Measurements from ENCODE around the gene VWA8. TPM values are rescaled to one million over a fixed set of nuclear protein-coding genes. Genes with fewer than 3 reads are reported as not detected.

The VWA8 gene
- polyA plus RNA-seq, 1 donor (not counting 4 experiments of a cell fraction or from before 2014, with no cell fraction given): 17.8 TPM

DNA sequence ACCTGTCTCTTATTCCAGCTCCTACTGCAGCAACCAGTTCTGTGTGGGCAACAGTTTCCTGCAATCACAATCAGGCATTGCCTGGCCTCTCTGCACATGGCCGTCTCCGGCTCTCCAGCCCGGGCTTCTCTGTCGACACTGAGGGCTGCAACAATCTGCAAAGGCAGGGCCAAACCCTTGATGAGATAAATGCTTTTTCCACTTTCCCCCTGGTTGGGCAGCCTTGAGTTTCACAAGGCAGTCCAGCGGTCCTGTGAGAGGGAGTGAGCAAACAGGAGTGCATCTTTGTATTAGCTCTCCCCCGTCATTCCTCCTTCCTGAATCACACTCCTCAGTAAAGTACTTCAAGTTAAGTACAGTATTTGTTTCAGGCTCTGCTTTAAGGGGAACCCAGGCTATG lies 40.7 kb upstream of the VWA8 start:
- no peak overlapping the region for H3K27ac ChIP-seq (ENCODE audit: control insufficient read depth, insufficient read depth, low read length)
- H3K9ac ChIP-seq (ENCODE audit: control insufficient read depth, extremely low read depth, insufficient read depth, low read length): no peak overlapping the region
- no peak overlapping the region for H3K4me3 ChIP-seq (ENCODE audit: control insufficient read depth in 2 of 3, extremely low read depth in 1 of 3, insufficient read depth in 2 of 3, low read depth in 1 of 3, low read length in 3 of 3)
- no peaks in the 10 kb centered on the region for H3K79me2 ChIP-seq (ENCODE audit: control insufficient read depth, insufficient read depth, low read length)
- no peak for FAIRE-seq
- H3K4me1 ChIP-seq (ENCODE audit: control insufficient read depth, extremely low read depth, insufficient read depth, low read length): peaks cover 2% of the 10 kb centered on the region
- no peak for DNase-seq (ENCODE audit: low read depth, low spot score)
- no peak overlapping the region for H3K4me2 ChIP-seq (ENCODE audit: control insufficient read depth, extremely low read depth, insufficient read depth, low read depth, low read length)
- TF ChIP-seq, protein P1, sequence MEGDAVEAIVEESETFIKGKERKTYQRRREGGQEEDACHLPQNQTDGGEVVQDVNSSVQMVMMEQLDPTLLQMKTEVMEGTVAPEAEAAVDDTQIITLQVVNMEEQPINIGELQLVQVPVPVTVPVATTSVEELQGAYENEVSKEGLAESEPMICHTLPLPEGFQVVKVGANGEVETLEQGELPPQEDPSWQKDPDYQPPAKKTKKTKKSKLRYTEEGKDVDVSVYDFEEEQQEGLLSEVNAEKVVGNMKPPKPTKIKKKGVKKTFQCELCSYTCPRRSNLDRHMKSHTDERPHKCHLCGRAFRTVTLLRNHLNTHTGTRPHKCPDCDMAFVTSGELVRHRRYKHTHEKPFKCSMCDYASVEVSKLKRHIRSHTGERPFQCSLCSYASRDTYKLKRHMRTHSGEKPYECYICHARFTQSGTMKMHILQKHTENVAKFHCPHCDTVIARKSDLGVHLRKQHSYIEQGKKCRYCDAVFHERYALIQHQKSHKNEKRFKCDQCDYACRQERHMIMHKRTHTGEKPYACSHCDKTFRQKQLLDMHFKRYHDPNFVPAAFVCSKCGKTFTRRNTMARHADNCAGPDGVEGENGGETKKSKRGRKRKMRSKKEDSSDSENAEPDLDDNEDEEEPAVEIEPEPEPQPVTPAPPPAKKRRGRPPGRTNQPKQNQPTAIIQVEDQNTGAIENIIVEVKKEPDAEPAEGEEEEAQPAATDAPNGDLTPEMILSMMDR (optimal IDR thresholded peaks at IDR 0.05 in 1 of 3, IDR thresholded peaks at IDR 0.05 in 1 of 3, conservative IDR thresholded peaks at IDR 0.05 in 1 of 3; ENCODE audit: extremely low read depth in 1 of 3, insufficient read depth in 2 of 3, low read length in 3 of 3): no peak
- TF ChIP-seq EZH2 (IDR thresholded peaks at IDR 0.05; ENCODE audit: low read length): no peak
- no peaks in the 10 kb centered on the region for H3K27me3 ChIP-seq (ENCODE audit: control insufficient read depth, extremely low read depth, insufficient read depth, low read length)
- H3K36me3 ChIP-seq (ENCODE audit: control insufficient read depth in 2 of 2, extremely low read depth in 1 of 2, insufficient read depth in 2 of 2, low read length in 2 of 2): no peaks in the 10 kb centered on the region
- H3K9me1 ChIP-seq (ENCODE audit: control insufficient read depth, extremely low read depth, insufficient read depth, low read length): no peaks in the 10 kb centered on the region
- no peaks in the 10 kb centered on the region for H3K9me3 ChIP-seq (ENCODE audit: control insufficient read depth, low read depth, low read length)
- dilution Hi-C loops (cut with MboI; ENCODE audit: extremely low pct_ligation_motif_present, low sequenced_read_pairs): no loop called here
- H4K20me1 ChIP-seq (ENCODE audit: control insufficient read depth, extremely low read depth, insufficient read depth, low read length): no peaks in the 10 kb centered on the region
- H2AFZ ChIP-seq (ENCODE audit: control insufficient read depth, low read length): no peak overlapping the region

DNA sequence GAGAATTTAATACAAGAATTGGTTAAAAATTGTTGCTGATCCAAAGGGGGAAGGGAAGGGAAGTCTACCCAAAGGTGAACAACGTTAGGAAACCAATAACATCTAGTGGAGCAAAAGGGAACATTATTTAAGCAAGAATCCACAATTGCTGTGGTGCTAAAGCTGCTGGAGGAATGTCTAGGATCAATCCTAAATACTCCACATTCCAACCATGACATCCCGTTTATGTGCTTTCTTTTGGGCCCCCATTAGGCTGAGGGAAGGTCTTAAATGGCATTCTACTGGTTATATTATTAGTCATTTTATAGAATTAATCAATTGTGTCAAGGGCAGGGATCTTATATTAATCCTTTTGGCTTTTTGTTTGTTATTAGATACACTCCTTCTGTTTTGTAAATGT lies 39.9 kb upstream of the VWA8 start:
- FAIRE-seq: no peak
- Histone ChIP-seq H3K9ac (ENCODE audit: control insufficient read depth, extremely low read depth, insufficient read depth, low read length) (no peak overlapping the region), H3K4me3 (ENCODE audit: control insufficient read depth in 2 of 3, extremely low read depth in 1 of 3, insufficient read depth in 2 of 3, low read depth in 1 of 3, low read length in 3 of 3) (no peak overlapping the region), H3K27ac (ENCODE audit: control insufficient read depth, insufficient read depth, low read length) (no peak overlapping the region), H3K9me3 (ENCODE audit: control insufficient read depth, low read depth, low read length) (no peaks in the 10 kb centered on the region), H4K20me1 (ENCODE audit: control insufficient read depth, extremely low read depth, insufficient read depth, low read length) (no peaks in the 10 kb centered on the region), H3K27me3 (ENCODE audit: control insufficient read depth, extremely low read depth, insufficient read depth, low read length) (no peaks in the 10 kb centered on the region), H3K79me2 (ENCODE audit: control insufficient read depth, insufficient read depth, low read length) (no peaks in the 10 kb centered on the region), H3K9me1 (ENCODE audit: control insufficient read depth, extremely low read depth, insufficient read depth, low read length) (no peaks in the 10 kb centered on the region), H2AFZ (ENCODE audit: control insufficient read depth, low read length) (no peak overlapping the region), H3K4me2 (ENCODE audit: control insufficient read depth, extremely low read depth, insufficient read depth, low read depth, low read length) (no peak overlapping the region), H3K36me3 (ENCODE audit: control insufficient read depth in 2 of 2, extremely low read depth in 1 of 2, insufficient read depth in 2 of 2, low read length in 2 of 2) (no peaks in the 10 kb centered on the region), H3K4me1 (ENCODE audit: control insufficient read depth, extremely low read depth, insufficient read depth, low read length) (peaks cover 5% of the 10 kb centered on the region)
- dilution Hi-C loops (cut with MboI; ENCODE audit: extremely low pct_ligation_motif_present, low sequenced_read_pairs): no loop called here
- DNase-seq (ENCODE audit: low read depth, low spot score): no peak
- TF ChIP-seq EZH2 (IDR thresholded peaks at IDR 0.05; ENCODE audit: low read length): no peak
- TF ChIP-seq, protein P1 (optimal IDR thresholded peaks at IDR 0.05 in 1 of 3, IDR thresholded peaks at IDR 0.05 in 1 of 3, conservative IDR thresholded peaks at IDR 0.05 in 1 of 3; ENCODE audit: extremely low read depth in 1 of 3, insufficient read depth in 2 of 3, low read length in 3 of 3): no peak
